Measurements from ENCODE around the gene SEC31A. TPM values are rescaled to one million over a fixed set of nuclear protein-coding genes. Genes with fewer than 3 reads are reported as not detected.
A peak's percentile ranks its signal among the peaks of the same experiment; 100 is the strongest.

The SEC31A gene
- total RNA-seq, 1 donor from 2014 or later = 210 TPM

DNA sequence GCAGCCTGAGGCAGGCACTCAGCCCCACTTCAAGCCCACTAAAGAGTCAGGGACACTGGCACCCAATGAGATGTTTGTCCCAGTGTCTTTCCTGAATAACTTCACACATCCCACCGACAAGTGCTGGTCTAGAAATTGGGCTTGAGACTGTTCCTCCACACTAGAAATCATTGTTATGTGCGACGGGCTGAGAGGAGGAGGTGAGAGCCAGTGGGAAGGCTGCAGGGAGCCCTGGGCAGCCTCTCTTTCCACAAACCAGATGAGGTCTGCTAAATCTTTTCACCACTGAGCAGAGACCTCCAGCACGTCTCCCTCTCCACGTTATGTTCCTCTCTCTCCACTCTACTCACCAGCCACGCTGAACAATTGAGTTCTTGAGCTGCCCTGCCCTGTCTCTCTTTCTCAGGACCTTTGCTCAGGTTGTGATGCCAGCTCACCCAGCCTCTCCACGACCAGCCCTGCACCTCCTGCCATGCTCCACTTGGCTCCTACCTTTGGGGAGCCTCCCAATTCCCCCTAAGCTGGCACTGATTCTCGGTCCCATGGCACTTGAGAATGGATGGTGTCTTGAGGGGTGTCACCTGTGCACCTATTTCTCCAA is 100.8 kb downstream of the SEC31A start:
- Histone ChIP-seq H3K27me3 (peaks cover 98% of the 10 kb centered on the region), H4K20me1 (ENCODE audit: low read depth) (peaks cover 90% of the 10 kb centered on the region), H3K9me3 (ENCODE audit: low read depth) (no peaks in the 10 kb centered on the region), H3F3A (ENCODE audit: low read depth) (peaks cover 43% of the 10 kb centered on the region), H2AFZ (replicated peaks) (no peak overlapping the region), H3K4me3 (no peak overlapping the region), H3K4me1 (peaks cover 59% of the 10 kb centered on the region), H3K79me2 (ENCODE audit: low read depth) (peaks cover 11% of the 10 kb centered on the region), H3K27ac (no peak overlapping the region), H3K4me2 (no peak overlapping the region), H3K9ac (no peak overlapping the region), H3K36me3 (no peaks in the 10 kb centered on the region)
- DNase-seq (ENCODE audit: low spot score) = no peak
- Mint-ChIP-seq H3K4me1 (peaks cover 71% of the 10 kb centered on the region), H3K27me3 (ENCODE audit: insufficient read depth, low read depth) (no peaks in the 10 kb centered on the region), H3K9me3 (no peaks in the 10 kb centered on the region), H3K27ac (no peak overlapping the region), H3K36me3 (peaks cover 10% of the 10 kb centered on the region), H3K4me3 (no peak overlapping the region)
- no peak for TF ChIP-seq EZH2phosphoT487 (IDR thresholded peaks at IDR 0.05)
- TF ChIP-seq, protein P1, sequence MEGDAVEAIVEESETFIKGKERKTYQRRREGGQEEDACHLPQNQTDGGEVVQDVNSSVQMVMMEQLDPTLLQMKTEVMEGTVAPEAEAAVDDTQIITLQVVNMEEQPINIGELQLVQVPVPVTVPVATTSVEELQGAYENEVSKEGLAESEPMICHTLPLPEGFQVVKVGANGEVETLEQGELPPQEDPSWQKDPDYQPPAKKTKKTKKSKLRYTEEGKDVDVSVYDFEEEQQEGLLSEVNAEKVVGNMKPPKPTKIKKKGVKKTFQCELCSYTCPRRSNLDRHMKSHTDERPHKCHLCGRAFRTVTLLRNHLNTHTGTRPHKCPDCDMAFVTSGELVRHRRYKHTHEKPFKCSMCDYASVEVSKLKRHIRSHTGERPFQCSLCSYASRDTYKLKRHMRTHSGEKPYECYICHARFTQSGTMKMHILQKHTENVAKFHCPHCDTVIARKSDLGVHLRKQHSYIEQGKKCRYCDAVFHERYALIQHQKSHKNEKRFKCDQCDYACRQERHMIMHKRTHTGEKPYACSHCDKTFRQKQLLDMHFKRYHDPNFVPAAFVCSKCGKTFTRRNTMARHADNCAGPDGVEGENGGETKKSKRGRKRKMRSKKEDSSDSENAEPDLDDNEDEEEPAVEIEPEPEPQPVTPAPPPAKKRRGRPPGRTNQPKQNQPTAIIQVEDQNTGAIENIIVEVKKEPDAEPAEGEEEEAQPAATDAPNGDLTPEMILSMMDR (IDR thresholded peaks at IDR 0.05) = no peak
- TF ChIP-seq EZH2 (IDR thresholded peaks at IDR 0.05) = no peak

DNA sequence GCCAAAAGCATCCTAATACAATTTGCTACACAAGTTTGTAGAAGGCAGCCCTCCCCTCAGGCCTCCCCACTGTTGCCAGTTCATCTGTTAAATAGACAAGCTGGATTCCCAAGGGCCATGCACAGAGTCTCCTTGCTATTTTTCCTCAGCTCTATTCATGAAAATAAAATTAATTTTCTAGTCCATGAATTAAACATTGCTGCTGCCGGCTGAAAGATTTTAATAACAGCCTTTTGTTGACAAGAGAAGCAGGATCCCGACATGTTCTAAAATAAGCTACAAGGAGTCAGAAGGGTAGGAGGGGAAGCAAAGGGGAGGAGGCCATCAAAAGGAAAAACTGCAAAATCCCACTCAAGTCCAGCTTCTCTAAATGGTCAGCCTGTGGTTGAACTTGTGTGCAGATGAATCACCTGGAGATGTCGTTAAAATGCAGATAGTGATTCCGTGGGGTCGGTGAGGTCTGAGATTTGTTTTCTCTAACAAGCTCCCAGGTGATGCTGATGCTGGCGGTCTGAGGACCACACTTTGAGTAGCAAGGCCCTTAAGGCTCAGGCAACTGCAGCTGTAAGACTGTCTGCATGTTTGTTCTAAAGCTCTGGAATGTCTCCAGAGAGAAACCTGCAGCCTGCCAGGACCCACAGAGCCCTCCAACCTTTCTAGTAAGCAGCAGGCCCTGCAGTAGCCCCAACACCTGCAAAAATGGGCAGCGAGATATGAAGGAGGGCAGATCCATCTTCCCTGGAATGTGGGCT is 101.8 kb downstream of the SEC31A start:
- peaks cover 77% of the 10 kb centered on the region for H3K4me1 Mint-ChIP-seq
- H3K36me3 Mint-ChIP-seq = peaks cover 7% of the 10 kb centered on the region
- H3K9me3 Mint-ChIP-seq = no peaks in the 10 kb centered on the region
- H3K27me3 Mint-ChIP-seq (ENCODE audit: insufficient read depth, low read depth) = no peaks in the 10 kb centered on the region
- Histone ChIP-seq H3K9ac (no peak overlapping the region), H4K20me1 (ENCODE audit: low read depth) (peaks cover 99% of the 10 kb centered on the region), H3F3A (ENCODE audit: low read depth) (peaks cover 52% of the 10 kb centered on the region), H3K4me3 (no peak overlapping the region), H3K27me3 (peaks cover 98% of the 10 kb centered on the region), H3K4me1 (peaks cover 69% of the 10 kb centered on the region), H3K79me2 (ENCODE audit: low read depth) (peaks cover 11% of the 10 kb centered on the region), H3K27ac (no peak overlapping the region), H3K9me3 (ENCODE audit: low read depth) (no peaks in the 10 kb centered on the region), H3K4me2 (no peak overlapping the region), H3K36me3 (no peaks in the 10 kb centered on the region), H2AFZ (replicated peaks) (no peak overlapping the region)
- DNase-seq (ENCODE audit: low spot score) = no peak
- TF ChIP-seq EZH2phosphoT487 (IDR thresholded peaks at IDR 0.05) (no peak), EZH2 (IDR thresholded peaks at IDR 0.05) (no peak)
- TF ChIP-seq, protein P1 (IDR thresholded peaks at IDR 0.05) = no peak
- no peak overlapping the region for H3K27ac Mint-ChIP-seq
- no peak overlapping the region for H3K4me3 Mint-ChIP-seq

DNA sequence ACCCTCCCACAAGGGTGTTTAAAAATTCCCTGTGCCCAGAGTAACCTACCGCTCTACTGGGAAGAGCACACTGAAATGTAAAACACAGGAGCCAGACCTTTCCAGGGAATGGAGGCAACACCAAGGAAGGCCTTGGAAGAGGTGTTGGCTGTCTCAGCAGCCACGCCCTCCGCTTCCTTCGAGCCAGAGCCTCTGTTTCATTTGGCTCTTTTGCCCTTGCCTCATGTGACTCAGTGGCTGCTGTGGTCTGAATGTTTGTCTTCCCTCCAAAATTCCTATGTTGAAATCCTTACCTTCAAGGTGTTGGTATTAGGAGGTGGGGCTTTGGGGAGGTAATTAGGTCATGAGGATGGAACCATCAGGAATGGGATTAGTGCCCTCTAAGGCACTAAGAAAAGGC is 103.6 kb downstream of the SEC31A start:
- Histone ChIP-seq H3K9ac (no peak overlapping the region), H3K27me3 (peaks cover 100% of the 10 kb centered on the region), H3F3A (ENCODE audit: low read depth) (peaks cover 38% of the 10 kb centered on the region), H3K79me2 (ENCODE audit: low read depth) (peaks cover 5% of the 10 kb centered on the region), H3K4me2 (peak overlapping the region; percentile 65), H3K4me1 (peaks cover 60% of the 10 kb centered on the region), H2AFZ (replicated peaks) (no peak overlapping the region), H3K9me3 (ENCODE audit: low read depth) (no peaks in the 10 kb centered on the region), H3K4me3 (no peak overlapping the region), H4K20me1 (ENCODE audit: low read depth) (peaks cover 94% of the 10 kb centered on the region), H3K27ac (no peak overlapping the region), H3K36me3 (no peaks in the 10 kb centered on the region)
- H3K4me3 Mint-ChIP-seq = no peak overlapping the region
- no peaks in the 10 kb centered on the region for H3K9me3 Mint-ChIP-seq
- peaks cover 3% of the 10 kb centered on the region for H3K36me3 Mint-ChIP-seq
- no peak overlapping the region for H3K27ac Mint-ChIP-seq
- TF ChIP-seq, protein P1 (IDR thresholded peaks at IDR 0.05) = no peak
- no peak for TF ChIP-seq EZH2 (IDR thresholded peaks at IDR 0.05)
- TF ChIP-seq EZH2phosphoT487 (IDR thresholded peaks at IDR 0.05) = no peak
- no peak for DNase-seq (ENCODE audit: low spot score)
- H3K27me3 Mint-ChIP-seq (ENCODE audit: insufficient read depth, low read depth) = no peaks in the 10 kb centered on the region
- peaks cover 73% of the 10 kb centered on the region for H3K4me1 Mint-ChIP-seq

Data from neural progenitor cell (in vitro differentiated cells).